Stimulated activated CD8-positive, alpha-beta memory T cell treated with anti-CD3 and anti-CD28 coated beads, Interleukin-7, amount 100 ng/mL, for 48 hours (primary cell): ENCODE measurements around the gene PCNP.
"Not testable (repeated sequence)": the region's sequence is repeated elsewhere in the genome, so short reads cannot be mapped to it uniquely, and the experiment has no call there.

Source experiments
- DNase-seq, 2 donors: peaks; one replicate each; pipeline ENCODE4 v3.0.0-alpha.2; 2020; ENCODE audit warnings: low read depth in 1 of 2; ENCODE audit errors: extremely low read depth in 1 of 2

Gene PCNP

DNA sequence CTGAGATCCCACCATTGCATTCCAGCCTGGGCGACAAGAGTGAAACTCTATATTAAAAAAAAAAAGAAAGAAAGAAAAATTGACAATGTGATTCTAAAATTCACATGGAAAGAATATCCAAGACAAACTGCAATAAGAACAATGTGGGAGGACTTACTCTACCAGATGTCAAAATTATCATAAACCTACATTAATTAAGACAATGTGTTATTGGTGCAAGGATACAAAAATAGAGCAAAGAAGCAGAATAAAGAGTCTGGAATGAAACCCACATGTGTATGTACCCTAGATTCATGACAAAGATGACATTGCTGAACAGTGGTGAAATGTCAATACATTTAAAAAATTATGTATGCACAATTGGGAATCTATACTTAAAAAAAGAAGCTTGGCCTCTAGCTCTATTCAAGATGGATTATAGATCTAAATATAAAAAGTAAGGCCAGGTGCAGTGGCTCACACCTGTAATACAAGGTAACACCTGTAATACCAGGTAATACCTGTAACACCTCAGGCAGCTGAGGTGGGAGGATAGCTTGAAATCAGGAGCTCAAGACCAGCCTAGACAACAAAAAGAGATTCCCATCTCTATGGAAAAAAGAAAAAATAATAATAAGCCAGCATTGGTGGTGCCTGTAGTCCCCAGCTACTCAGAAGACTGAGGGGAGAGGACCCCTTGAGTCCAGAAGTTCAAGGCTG, 57.3 kb downstream of the PCNP start:
- no peak for DNase-seq

DNA sequence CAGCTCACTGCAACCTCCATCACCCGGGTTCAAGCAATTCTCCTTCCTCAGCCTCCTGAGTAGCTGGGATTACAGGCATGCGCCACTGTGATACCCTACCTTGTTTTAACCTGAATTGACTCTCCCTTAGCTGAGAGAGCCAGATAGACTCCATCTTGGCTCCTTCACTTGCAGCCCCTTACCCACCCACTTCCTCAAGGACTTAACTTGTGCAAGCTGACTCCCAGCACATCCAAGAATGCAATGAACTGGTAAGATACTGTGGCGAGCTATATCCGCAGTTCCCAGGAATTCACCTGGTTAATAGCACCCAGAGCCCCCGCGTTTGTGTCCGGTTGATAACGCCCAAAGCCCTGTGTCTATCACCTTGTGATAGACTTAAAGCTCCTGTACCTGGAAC, 58.0 kb downstream of the PCNP start:
- DNase-seq: not testable (repeated sequence)

DNA sequence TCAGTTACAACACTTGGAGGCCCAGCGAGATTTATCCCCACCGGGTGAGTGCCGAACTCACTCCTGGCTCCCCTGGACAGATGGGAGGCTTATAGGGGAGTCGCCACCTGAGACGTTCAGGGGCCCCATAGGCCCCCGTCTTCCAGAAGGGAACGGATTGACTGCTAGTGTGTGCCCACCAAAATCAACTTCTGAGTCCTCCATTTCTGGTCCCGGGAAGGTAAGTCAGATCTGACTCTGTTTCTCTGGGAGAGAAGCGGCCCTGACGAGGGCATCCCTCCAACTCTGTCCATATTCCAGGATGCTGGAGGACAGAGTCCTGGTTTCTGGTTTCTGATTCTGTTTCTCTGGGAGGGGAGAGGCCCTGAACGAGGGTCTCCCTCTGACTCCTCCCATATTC, 58.6 kb downstream of the PCNP start:
- DNase-seq: no peak

DNA sequence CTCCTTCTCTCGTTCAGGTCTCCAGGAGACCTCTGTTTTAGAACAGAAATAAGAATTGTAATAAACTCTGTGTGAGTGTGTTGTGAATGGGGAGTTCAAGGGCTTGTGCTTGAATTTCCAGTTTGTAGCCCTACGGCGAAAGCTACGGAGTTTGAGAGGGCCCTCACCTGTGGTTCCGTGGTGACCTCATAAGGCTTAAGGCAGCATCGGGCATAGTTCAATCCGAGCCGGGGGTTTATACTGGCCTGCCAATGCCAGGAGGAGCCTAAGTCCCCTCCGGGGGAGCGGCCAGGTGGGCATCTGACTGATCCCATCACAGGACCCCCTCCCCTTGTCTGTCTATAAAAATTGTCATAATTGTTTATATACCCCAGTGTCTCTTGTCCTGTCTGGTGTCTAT, 59.2 kb downstream of the PCNP start:
- DNase-seq: no peak

DNA sequence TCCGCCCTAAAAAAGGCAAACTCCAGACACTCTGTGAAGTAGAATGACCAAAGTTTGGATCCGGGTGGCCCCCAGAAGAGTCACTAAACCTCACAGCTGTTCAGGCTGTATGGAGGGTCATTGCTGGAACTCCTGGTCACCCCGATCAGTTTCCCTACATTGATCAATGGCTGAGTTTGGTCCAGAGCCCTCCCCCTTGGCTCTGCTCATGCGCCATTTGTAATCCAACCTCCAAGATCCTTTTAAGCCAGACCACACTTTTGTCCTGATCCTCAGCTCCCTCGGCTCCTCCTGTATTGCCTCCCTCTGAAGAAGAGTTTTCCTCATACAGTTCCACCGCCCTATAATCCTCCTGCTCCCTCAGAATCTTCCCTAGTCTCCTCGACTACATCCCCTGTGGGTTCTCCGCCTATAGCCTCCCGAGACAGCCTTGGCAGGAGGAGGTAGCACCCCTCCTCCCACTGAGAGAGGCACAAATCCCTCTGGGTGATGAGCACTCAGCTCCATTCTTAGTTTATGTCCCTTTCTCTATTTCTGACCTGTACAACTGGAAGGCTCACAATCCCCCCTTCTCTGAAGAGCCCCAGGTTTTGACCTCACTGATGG, 60.7 kb downstream of the PCNP start:
- no peak for DNase-seq

DNA sequence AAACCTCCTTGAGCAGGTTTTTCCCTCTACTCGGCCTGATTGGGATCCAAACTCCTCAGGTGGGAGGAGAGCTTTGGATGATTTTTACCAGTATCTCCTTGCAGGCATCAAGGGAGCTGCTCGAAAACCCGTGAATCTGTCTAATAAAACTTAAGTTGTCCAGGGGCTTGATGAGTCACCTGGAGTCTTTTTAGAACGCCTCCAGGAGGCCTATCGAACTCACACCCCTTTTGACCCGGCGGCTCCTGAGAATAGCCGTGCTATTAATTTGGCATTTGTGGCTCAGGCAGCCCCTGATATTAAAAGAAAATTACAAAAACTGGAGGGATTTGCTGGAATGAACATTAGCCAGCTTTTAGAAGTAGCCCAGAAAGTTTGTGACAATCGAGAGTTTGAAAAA, 61.4 kb downstream of the PCNP start:
- no peak for DNase-seq

DNA sequence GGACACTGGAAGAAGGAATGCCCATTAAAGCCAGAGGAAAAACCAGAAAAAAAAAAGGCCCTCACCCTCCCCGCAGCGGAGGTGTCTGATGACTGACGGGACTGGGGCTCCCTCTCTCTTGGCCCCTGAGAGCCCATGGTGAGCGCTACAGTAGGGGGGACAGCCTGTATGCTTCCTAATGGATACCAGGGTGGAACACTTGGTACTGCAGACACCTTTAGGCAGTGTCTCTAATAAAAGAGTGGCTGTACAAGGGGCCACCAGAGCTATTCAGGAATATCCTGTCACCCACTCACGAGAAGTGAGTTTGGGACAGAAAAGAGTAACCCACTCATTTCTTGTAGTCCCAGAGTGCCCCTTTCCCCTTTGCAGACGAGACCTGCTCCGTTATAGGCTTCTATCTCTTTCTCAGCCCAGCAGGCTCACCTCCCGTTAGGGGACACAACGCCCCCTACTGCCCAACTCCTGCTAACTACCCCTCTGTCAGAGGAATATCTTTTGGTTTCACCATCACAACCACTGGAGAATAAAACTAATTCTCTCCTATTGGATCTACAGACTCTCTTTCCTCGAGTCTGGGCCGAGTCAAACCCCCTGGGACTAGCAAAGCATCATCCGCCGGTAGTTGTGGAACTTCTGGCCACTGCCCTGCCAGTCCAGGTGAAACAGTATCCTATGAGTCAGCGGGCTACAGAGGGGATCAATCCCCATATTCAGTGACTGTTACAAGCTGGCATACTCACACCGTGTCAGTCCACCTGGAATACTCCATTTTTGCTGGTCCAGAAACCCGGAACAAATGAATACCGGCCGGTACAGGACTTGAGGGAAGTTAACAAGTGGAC, 62.2 kb downstream of the PCNP start:
- peak; percentile 33 to 65 for DNase-seq

DNA sequence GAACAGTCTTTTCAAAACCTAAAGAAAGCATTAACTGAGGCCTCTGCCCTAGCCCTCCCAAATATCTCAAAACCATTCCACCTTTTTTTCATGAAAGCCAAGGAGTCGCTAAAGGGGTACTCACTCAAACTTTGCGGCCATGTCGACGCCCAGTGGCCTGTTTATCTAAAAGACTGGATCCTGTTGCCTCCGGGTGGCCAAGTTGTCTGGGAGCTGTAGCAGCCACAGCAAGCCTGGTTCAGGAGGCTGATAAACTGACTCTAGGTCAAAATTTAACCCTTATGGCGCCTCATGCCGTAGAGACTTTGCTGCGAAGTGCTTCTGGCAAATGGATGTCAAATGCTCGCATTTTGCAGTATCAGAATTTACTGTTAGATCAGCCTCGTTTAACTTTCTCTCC, 63.5 kb downstream of the PCNP start:
- DNase-seq: no peak

DNA sequence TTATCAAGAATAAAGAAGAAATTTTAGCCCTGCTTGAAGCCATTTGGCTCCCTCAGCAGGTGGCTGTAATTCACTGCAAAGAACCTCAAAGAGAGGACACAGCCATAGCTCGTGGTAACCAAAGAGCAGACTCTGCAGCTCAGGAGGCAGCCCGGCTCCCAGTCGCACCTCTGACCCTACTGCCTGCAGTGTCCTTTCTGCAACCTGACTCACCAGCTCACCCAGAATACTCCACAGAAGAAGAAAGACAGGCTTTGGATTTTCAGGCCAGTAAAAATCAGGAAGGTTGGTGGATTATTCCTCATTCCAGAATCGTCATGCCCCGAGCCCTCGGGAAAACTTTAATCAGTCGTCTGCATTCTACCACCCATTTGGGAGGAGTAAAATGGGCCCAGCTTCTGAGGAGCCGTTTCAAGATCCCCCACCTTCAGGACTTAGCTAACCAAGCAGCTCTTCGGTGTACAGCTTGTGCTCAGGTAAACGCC, 64.3 kb downstream of the PCNP start:
- DNase-seq: no peak

DNA sequence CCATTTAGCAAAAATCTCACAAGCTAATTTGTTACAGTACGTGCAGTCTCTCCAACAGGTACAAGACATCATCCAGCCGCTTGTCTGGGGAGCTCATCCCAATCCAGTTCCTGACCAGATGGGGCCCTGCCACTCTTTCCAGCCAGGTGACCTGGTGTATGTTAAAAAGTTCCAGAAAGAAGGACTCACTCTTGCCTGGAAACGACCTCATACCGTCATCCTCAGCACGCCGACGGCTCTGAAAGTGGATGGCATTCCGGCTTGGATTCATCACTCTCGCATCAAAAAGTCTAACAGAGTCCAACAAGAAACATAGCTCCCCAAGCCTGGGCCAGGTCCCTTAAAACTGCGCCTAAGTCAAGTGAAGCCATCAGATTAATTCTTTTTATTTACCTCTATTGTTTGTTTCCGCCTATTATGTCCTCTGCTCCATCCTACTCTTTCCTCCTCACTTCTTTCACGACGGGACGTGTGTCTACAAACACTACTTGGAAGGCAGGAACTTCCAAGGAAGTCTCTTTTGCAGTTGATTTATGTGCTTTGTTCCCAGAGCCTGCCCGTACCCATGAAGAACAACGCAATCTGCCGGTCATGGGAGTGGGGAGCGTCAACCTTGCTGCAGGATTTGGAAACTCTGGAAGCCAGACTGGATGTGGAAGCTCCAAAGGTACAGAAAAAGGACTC, 65.4 kb downstream of the PCNP start:
- no peak for DNase-seq

DNA sequence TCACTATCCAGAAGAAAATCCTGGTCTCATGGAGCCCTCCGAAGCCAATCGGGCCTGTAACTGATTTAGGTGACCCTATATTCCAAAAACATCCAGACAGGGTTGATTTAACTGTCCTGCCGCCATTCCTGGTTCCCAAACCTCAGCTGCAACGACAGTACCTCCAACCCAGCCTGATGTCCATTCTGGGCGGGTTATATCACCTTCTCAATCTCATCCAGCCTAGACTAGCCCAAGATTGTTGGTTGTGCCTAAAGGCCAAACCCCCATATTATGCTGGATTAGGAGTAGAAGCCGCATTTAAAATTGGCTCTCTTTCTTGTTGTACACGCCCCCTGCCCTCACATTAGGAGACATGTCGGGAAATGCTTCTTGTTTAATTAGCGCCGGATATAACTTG, 66.3 kb downstream of the PCNP start:
- DNase-seq: no peak

DNA sequence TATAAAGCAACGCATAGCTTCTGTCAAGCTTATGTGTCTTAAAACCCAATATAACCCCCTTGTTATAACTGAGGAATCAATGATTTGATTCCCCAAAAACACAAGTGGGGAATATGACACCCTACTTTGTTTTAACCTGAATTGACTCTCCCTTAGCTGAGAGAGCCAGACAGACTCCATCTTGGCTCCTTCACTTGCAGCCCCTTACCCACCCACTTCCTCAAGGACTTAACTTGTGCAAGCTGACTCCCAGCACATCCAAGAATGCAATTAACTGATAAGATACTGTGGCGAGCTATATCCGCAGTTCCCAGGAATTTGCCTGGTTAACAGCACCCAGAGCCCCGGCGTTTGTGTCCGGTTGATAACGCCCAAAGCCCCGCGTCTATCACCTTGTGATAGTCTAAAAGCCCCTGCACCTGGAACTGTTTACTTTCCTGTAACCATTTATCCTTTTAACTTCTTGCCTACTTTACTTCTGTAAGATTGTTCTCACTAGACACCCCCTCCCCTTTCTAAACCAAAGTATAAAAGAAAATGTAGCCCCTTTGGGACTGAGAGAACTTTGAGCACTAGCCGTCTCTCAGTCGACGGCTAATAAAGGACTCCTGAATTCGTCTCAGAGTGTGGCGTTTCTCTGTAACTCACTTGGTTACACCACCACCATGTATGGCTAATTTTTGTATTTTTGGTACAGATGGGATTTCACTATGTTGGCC, 67.6 kb downstream of the PCNP start:
- not testable (repeated sequence) for DNase-seq

DNA sequence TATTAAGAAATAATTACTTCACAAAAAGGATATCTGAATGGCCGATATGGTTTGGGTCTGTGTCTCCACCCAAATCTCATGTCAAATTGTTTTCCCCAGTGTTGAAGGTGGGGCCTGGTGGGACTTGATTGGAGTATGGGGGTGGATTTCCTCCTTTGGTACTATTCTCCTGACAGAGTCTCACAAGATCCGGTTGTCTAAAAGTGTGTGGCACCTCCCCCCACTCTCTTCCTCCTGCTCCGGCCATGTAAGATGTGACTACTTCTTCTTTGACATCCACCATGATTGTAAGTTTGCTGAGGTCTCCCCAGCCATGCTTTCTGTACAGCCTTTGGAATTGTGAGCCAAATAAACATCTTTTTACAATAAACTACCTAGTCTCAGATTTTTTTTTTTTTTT, 68.5 kb downstream of the PCNP start:
- no peak for DNase-seq

DNA sequence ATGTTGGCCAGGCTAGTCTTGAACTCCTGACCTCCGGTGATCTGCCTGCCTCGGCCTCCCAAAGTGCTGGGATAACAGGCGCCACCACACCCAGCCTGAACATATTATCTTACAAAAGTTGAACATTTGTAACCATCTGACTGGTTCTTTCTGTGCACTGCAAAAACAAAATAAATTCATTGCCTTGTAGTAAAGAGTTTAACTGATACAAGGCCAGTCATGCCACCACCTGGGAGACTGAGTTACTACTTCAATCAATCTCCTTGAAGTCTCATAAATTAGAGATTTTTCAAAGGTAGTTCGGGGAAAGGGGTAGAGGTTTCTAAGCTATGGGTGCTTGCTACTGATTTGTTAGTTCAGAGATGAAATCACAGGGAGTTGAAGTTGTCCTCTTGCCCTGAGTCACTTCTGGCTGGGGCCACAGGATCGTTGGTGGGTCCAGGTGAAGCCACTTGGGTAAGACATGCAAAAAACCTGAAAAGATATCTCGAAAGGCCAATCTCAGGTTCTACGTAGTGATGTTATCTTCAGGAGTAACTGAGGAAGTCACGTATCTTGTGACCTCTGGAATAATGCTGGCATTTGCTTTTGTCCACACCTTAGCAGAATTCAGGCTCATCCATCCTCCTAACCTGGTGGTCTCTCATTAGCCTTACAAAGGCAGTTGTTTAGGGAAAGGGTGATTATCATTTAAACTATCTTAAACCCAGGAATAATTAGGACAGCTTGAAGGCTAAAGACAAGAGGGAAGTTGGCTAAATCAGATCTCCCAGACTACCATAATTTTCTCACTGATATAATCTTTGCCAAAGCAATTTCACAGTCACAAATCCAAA, 69.2 kb downstream of the PCNP start:
- no peak for DNase-seq
